ENCODE data around the gene SIPA1L3. TPM values are rescaled to one million over a fixed set of nuclear protein-coding genes. Genes with fewer than 3 reads are reported as not detected.

The SIPA1L3 gene
- total and polyA plus RNA-seq, 10 of the 15 experiments (the other 5 are each of a cell fraction or from before 2014, with no cell fraction given) = 0.24 to 66.2 (median 19.1) TPM

GRCh38 chr19:38139122-38139521 is 232.1 kb downstream of the SIPA1L3 start (continued):
- TF ChIP-seq NFXL1 (IDR thresholded peaks at IDR 0.05; ENCODE audit: borderline replicate concordance) = no peak

GRCh38 chr19:38141108-38141507 is 234.1 kb downstream of the SIPA1L3 start:
- Histone ChIP-seq H3K27ac (ENCODE audit: control insufficient read depth, insufficient read depth) (no peak overlapping the region), H4K20me1 (ENCODE audit: control insufficient read depth, insufficient read depth) (no peaks in the 10 kb centered on the region), H3K36me3 (ENCODE audit: control insufficient read depth in 2 of 2, insufficient read depth in 2 of 2, low read length in 1 of 2) (peaks cover 4 to 15% of the 10 kb centered on the region in 2 experiments; a peak in 3 of 4 replicates), H3K9ac (ENCODE audit: control insufficient read depth, insufficient read depth, low read length) (no peak overlapping the region), H2AFZ (ENCODE audit: control insufficient read depth, low read depth, low read length) (no peak overlapping the region), H3K4me3 (no peak overlapping the region), H3K79me2 (ENCODE audit: control insufficient read depth, insufficient read depth, low read length) (no peaks in the 10 kb centered on the region), H3K27me3 (replicated peaks in 1 of 2; ENCODE audit: control insufficient read depth in 2 of 2, insufficient read depth in 2 of 2, low read length in 1 of 2) (no peaks in the 10 kb centered on the region), H3K4me2 (ENCODE audit: control insufficient read depth, insufficient read depth) (no peak overlapping the region), H3K4me1 (ENCODE audit: control insufficient read depth, insufficient read depth, low read length) (no peaks in the 10 kb centered on the region), H3K9me3 (replicated peaks; ENCODE audit: control insufficient read depth, insufficient read depth, low read length) (no peaks in the 10 kb centered on the region)
- POLR2A ChIA-PET = no interaction called here
- RAD21 ChIA-PET (ENCODE audit: unreplicated experiment) = no interaction called here
- ATAC-seq = no peak
- CTCF ChIA-PET = interaction anchor here (0.7 to 3.7 kb wide), 2 partner anchors 12 to 238 kb away, joined by 4 to 35 read pairs; no protein-coding TSS in a partner anchor
- WGBS (ENCODE audit: insufficient coverage, insufficient replicate concordance, low lambda C conversion rate, missing lambda C conversion rate) = 92% methylated on average over 8 of the region's 13 CpGs
- BruUV-seq (replicated peaks) = no TSS peak
- no peak for TF ChIP-seq CEBPB (IDR thresholded peaks at IDR 0.05; ENCODE audit: borderline replicate concordance in 1 of 2, low read depth in 2 of 2, low read length in 2 of 2)
- TF ChIP-seq SP1 (IDR thresholded peaks at IDR 0.05; ENCODE audit: low read depth, low read length) = no peak
- TF ChIP-seq STAT3 (IDR thresholded peaks at IDR 0.05; ENCODE audit: low read depth, low read length) = no peak
- TF ChIP-seq WRNIP1 (IDR thresholded peaks at IDR 0.05; ENCODE audit: borderline replicate concordance, low read depth, low read length) = no peak
- no peak for TF ChIP-seq POU2F2 (IDR thresholded peaks at IDR 0.05; ENCODE audit: borderline replicate concordance, low read depth, low read length)
- TF ChIP-seq SMAD5 (IDR thresholded peaks at IDR 0.05; ENCODE audit: low read depth) = no peak
- TF ChIP-seq CBX5 (IDR thresholded peaks at IDR 0.05; ENCODE audit: low read depth) = no peak
- no peak for TF ChIP-seq PAX5 (IDR thresholded peaks at IDR 0.05; ENCODE audit: borderline replicate concordance, low read depth, low read length)
- TF ChIP-seq ZNF207 (IDR thresholded peaks at IDR 0.05; ENCODE audit: borderline replicate concordance) = no peak
- TF ChIP-seq ZNF24 (IDR thresholded peaks at IDR 0.05) = no peak
- TF ChIP-seq RBBP5 (conservative IDR thresholded peaks at IDR 0.05) = no peak
- TF ChIP-seq ZNF622 (IDR thresholded peaks at IDR 0.05) = no peak
- SMC1A ChIA-PET (ENCODE audit: uncharacterized antibody, unreplicated experiment) = interaction anchor here (1.1 to 3.1 kb wide), 2 partner anchors 9 to 239 kb away, joined by 3 to 17 read pairs; no protein-coding TSS in a partner anchor
- no peak for FAIRE-seq
- intact Hi-C loops (cut with micrococcal nuclease; ENCODE audit: unreplicated experiment) (loop anchor here (5.0 kb wide), 1 partner anchor 239 kb away; no protein-coding TSS in a partner anchor), in situ Hi-C loops (cut with MboI) (no loop called here)
- DNase-seq (ENCODE audit: low read depth, low spot score) = no peak

Data from GM12878 (cell line).